ENCODE measurements around the gene ALAS1. TPM values are rescaled to one million over a fixed set of nuclear protein-coding genes. Genes with fewer than 3 reads are reported as not detected.
"Not testable (repeated sequence)": the region's sequence is repeated elsewhere in the genome, so short reads cannot be mapped to it uniquely, and the experiment has no call there.

ALAS1 gene
- 134 TPM for total RNA-seq
- long read RNA-seq, transcript ALAS1-205 (12 exons, 2,356 nt), result minor isoform, 32 of 376 reads
- long read RNA-seq, transcript ALAS1-204 (11 exons, 2,125 nt), result major isoform, 279 of 376 reads
- long read RNA-seq, transcript ALAS1-201 (11 exons, 2,212 nt), result minor isoform, 15 of 376 reads
- long read RNA-seq, partial matches to known transcripts, result 24 of 376 reads
- long read RNA-seq, other reads (novel, unspliced or antisense), result 24 of 376 reads

GRCh38 chr3:52197842-52198625 is at the start of gene ALAS1:
Gene ALAS1, plus strand, starts transcription at chr3:52198160. Its CDS starts 1,082 bp downstream, at chr3:52199242.
- DNase-seq (ENCODE audit: low spot score), result peak; percentile 98

GRCh38 chr3:52149021-52149420 is 48.9 kb upstream of the ALAS1 start:
- no peak for DNase-seq (ENCODE audit: low spot score)

- no peak for DNase-seq (ENCODE audit: low spot score)
Measured at GRCh38 chr3:52149726-52150125, 48.2 kb upstream of the ALAS1 start.

GRCh38 chr3:52150357-52150756 is 47.6 kb upstream of the ALAS1 start:
- no peak for DNase-seq (ENCODE audit: low spot score)

GRCh38 chr3:52150860-52151259 is 47.1 kb upstream of the ALAS1 start:
- DNase-seq (ENCODE audit: low spot score), result no peak

- not testable (repeated sequence) for DNase-seq (ENCODE audit: low spot score)
Measured at GRCh38 chr3:52151991-52152390, 46.0 kb upstream of the ALAS1 start.

GRCh38 chr3:52153389-52154096 is 44.4 kb upstream of the ALAS1 start:
- DNase-seq (ENCODE audit: low spot score), result no peak

GRCh38 chr3:52154135-52155094 is 43.5 kb upstream of the ALAS1 start, which contains the start of gene POC1A:
Gene POC1A, minus strand, starts transcription at chr3:52154423. Its CDS starts 51 bp downstream, at chr3:52154372.
- peak; percentile 98 for DNase-seq (ENCODE audit: low spot score)

- DNase-seq (ENCODE audit: low spot score), result no peak
Measured at GRCh38 chr3:52155912-52156311, 42.0 kb upstream of the ALAS1 start.

- DNase-seq (ENCODE audit: low spot score), result no peak
Measured at GRCh38 chr3:52159503-52159902, 38.5 kb upstream of the ALAS1 start.

GRCh38 chr3:52162250-52162872 is 35.6 kb upstream of the ALAS1 start:
- no peak for DNase-seq (ENCODE audit: low spot score)

- DNase-seq (ENCODE audit: low spot score), result no peak
Measured at GRCh38 chr3:52167240-52167639, 30.7 kb upstream of the ALAS1 start.

GRCh38 chr3:52170217-52170616 is 27.7 kb upstream of the ALAS1 start:
- not testable (repeated sequence) for DNase-seq (ENCODE audit: low spot score)

- DNase-seq (ENCODE audit: low spot score), result no peak
Measured at GRCh38 chr3:52171514-52172261, 26.3 kb upstream of the ALAS1 start.

GRCh38 chr3:52172262-52172757 is 25.6 kb upstream of the ALAS1 start:
- no peak for DNase-seq (ENCODE audit: low spot score)

- no peak for DNase-seq (ENCODE audit: low spot score)
Measured at GRCh38 chr3:52173101-52173500, 24.9 kb upstream of the ALAS1 start.

GRCh38 chr3:52174896-52175295 is 23.1 kb upstream of the ALAS1 start:
- no peak for DNase-seq (ENCODE audit: low spot score)

- DNase-seq (ENCODE audit: low spot score), result no peak
Measured at GRCh38 chr3:52175416-52176179, 22.4 kb upstream of the ALAS1 start.

All from mesenteric fat pad (tissue), 1 donor.